ENCODE results near the gene ST8SIA6. TPM values are rescaled to one million over a fixed set of nuclear protein-coding genes. Genes with fewer than 3 reads are reported as not detected.
"Not testable (repeated sequence)": the region's sequence is repeated elsewhere in the genome, so short reads cannot be mapped to it uniquely, and the experiment has no call there.

ST8SIA6 gene
- total RNA-seq, 1 donor from 2014 or later, result 2.5 TPM

DNA sequence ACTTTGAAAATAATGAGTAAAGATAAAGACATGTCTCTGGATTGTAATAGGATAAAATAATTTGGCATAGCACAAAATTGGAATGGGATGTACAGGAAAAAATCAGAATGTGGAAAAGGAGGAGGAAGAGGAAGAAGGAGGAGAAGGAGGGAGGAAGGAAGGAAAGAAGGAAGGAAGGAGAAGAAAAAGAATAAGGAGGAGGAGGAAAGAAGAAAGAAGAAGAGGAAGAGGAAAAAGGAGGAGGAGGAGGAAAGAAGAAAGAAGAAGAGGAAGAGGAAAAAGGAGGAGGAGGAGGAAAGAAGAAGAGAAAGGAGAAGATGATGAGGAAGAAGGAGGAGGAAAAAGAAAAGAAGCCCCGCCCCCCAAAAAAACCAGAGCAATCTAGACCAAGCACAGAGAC is 95.9 kb downstream of the ST8SIA6 start:
- intact Hi-C loops (cut with DNase I), result no loop called here
- ATAC-seq (no peak), DNase-seq (ENCODE audit: low spot score) (no peak)

DNA sequence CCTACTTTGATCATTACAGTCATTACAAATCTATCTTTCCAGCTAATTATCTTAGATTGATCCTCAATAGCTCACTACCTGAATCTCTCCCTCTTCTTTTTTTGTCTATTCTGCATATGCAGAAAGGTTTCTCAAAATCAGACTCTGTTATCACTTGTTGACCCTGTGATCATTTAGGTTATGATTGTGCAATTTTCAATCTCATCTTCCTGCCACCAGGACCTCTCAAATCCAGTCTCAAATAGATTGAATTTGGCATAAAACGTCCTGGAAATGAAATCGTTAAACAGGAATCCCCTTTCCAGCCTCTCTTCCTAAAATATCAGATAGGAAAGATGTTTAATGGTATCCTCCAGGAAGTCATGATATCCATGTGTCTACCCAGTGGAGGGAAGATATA is 96.6 kb downstream of the ST8SIA6 start:
- ATAC-seq (no peak), DNase-seq (ENCODE audit: low spot score) (no peak)
- intact Hi-C loops (cut with DNase I), result no loop called here

- no peak for ATAC-seq
- intact Hi-C loops (cut with DNase I), result no loop called here
- DNase-seq (ENCODE audit: low spot score), result no peak
These were observed 97.6 kb downstream of the ST8SIA6 start for GRCh38 chr10:17356820-17357219.

GRCh38 chr10:17354781-17355180 is 99.6 kb downstream of the ST8SIA6 start:
- no peak for ATAC-seq
- intact Hi-C loops (cut with DNase I), result no loop called here
- no peak for DNase-seq (ENCODE audit: low spot score)

DNA sequence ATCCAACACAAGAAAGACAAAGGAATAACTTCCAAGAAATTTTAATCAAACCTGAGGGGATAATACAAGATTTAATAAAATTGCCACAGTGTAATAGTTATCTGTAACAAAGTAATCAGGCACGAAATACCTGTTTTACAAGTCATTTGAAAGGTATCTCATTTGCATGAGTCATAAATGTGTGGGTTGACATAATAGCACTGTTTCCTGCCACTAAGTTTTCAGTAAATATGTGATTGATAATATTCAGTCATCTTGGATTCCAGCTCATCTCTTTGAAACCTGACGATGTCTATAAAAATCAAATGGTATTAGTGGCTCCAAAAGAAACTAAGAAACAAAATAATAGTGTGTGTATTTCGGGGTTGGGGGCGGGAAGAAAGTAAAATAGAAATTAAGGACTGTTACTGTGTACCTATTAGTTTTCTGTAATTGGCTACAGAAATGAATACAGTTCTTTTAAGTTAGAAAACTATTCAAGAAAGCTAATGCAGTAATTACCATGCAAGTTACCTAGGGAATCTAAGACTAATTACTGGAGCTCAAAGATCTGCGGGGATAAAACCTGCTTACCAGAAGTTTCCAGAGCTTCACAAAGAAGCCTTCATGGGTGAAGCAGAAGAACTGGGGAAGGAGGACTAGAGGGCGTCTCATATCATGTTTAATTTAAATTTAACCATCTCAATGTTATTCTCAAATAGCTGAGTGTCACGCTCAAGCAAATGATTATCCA is 100.7 kb downstream of the ST8SIA6 start:
- intact Hi-C loops (cut with DNase I), result no loop called here
- DNase-seq (ENCODE audit: low spot score) (no peak), ATAC-seq (no peak)

DNA sequence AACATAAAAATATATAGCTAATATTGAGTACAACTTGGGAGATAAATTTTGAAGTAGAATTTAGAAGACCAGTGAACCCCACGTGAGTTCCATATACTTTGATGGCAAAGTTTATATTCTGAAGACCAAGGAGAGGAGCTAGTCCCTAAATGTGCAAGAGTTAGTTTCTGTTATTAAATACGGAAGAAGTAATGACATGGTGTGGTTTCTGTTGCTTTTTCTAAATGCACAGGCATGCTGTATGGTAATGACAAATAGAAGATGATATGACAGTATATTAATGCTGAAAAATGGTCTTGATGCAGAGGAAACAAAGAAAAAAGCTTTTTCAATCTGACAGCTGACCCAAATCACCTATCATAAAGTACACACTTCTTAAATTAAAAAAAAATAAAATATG is 101.8 kb downstream of the ST8SIA6 start:
- ATAC-seq, result no peak
- DNase-seq (ENCODE audit: low spot score), result no peak
- intact Hi-C loops (cut with DNase I), result no loop called here

GRCh38 chr10:17351506-17351905 is 102.9 kb downstream of the ST8SIA6 start:
- DNase-seq (ENCODE audit: low spot score) (no peak), ATAC-seq (no peak)
- intact Hi-C loops (cut with DNase I), result no loop called here

DNA sequence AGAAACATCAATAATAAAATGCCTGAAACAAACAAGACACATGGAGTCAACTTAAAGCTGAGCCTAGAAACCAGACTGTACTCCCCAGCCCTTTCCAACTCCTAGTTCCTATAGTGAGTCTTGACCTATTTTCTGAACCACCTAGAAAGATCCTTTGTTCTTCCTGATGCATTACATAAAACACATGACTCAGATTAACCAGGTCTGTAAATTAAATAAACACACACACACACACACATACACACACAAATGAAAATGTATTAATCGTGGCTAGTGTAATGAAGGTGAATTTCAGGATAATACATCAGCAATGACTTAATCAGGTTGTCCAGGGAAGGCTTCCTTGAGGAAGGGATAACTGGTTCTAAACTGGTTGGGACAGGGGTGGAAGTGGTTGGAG is 104.7 kb downstream of the ST8SIA6 start:
- no peak for ATAC-seq
- intact Hi-C loops (cut with DNase I), result no loop called here
- no peak for DNase-seq (ENCODE audit: low spot score)

DNA sequence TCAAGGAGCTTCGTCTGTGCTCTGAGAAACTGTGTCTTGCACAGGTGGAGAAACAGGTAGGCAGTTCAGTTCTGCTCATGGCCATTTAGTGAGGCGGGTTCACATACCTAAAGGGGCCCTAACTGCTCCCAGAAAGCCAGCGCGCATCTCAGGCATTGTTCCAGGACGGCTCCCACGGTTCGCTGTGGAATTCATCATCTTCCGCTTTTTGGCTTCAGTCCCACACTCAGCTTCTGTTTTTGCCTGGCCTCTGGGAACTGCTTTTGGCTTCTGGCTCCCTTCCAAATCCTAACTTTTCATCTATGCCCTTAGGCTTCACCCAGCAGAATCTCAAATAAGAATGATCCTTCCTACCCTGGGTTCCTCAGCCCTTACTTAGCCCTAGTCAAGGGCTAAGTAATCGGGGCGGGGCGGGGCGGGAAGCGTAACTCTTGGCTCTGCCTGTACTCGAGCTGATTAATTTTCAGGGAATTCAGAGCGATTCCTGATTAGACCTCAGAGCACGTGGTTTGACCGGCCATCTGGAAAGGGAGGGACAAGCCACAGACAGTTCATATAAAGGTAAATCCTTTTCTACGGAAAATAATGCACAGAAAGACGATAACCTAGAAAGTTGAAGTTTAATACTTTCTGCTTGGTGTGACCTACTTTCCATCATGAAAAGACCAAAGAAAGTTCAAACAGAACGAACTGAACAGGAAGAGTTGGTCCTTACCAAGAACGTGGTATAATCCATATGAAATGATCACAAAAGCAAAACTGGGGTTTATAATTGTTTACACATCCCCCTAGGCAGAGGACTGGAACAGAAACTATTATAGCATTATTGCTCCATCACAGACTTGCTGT is 105.7 kb downstream of the ST8SIA6 start:
- ATAC-seq (peak; percentile 95), DNase-seq (ENCODE audit: low spot score) (peak; percentile 78)
- intact Hi-C loops (cut with DNase I), result no loop called here

DNA sequence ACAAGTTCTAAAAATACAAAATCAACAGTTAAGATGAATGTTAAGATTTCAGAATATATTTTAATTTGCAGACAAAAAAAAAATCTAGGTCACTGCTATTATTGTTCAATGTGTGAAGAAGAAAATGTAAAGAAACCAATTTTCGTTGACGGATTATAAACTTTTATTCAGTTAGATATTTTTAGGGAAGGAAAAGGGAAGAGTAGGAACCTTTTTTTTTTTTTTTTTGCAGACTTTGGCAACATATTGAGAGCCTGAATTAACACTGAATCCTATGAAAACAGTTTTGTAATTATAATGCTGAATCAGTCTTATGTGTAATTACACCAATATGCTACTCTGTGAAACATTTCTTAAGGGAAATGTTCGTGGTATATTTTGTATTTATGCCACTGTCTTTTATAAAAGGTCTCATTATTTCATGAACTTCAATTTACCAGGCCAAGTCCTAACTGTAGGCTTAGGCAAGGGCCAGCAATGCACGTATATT is 106.3 kb downstream of the ST8SIA6 start:
- ATAC-seq (no peak), DNase-seq (ENCODE audit: low spot score) (no peak)
- intact Hi-C loops (cut with DNase I), result no loop called here

- no peak for ATAC-seq
- DNase-seq (ENCODE audit: low spot score), result no peak
- intact Hi-C loops (cut with DNase I), result no loop called here
These were observed 110.2 kb downstream of the ST8SIA6 start for GRCh38 chr10:17344206-17344605.

GRCh38 chr10:17343118-17343517 is 111.3 kb downstream of the ST8SIA6 start:
- DNase-seq (ENCODE audit: low spot score) (no peak), ATAC-seq (no peak)
- intact Hi-C loops (cut with DNase I), result no loop called here

DNA sequence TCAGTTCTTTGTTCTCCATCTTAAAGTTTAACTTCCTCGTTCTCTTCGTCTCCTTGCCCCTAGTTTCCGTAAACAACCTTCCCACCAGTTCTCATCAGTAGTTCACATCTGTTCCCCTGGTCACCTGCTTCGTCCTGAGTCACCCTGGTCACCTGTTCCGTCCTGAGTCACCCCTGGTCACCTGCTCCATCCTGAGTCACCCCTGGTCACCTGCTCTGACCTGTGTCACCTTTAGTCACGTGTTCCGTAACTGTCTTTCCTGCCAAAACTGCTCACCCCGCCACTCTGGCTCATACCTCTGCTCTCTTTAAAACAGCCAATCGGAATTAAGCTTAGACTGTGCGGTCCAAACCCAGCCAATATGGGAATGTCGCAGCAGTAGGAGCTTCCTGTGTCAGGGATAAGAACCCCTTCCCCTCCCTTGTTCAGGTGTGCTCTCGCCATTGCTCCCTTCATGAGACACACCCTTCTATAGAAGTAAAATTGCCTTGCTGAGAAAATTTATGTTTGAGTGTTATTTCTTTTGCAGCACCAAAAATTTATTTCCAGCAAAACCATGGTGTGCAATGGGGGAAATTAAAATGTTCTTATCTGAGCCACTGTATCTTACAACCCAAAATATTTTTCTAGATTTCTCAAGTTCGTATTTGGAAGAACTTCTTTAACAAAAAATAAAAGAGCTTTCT is 114.1 kb downstream of the ST8SIA6 start:
- intact Hi-C loops (cut with DNase I), result no loop called here
- DNase-seq (ENCODE audit: low spot score) (no peak), ATAC-seq (no peak)

DNA sequence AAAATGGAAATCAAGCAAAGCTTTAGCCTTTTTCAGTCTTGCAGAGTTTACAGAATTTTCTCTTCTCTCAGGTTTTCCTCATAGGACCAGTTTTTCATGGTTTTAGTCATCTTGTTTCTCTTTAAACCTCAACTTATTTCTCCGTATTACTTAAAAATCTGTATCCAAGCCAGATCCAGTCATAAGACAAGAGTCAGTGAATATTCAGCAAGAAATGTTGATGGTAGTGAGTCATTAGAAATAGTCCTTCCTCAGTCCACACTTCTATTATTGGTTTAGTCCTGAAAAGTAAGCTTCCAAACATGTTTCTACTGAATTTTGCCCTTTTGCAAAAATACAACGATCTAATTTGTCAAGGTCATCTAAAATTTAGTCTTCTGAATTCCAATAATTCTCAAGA is 119.3 kb downstream of the ST8SIA6 start:
- no peak for DNase-seq (ENCODE audit: low spot score)
- intact Hi-C loops (cut with DNase I), result no loop called here
- peak; percentile 28 for ATAC-seq

GRCh38 chr10:17330501-17330900 is 123.9 kb downstream of the ST8SIA6 start:
- DNase-seq (ENCODE audit: low spot score) (no peak), ATAC-seq (no peak)
- intact Hi-C loops (cut with DNase I), result no loop called here

GRCh38 chr10:17326377-17326776 is 128.0 kb downstream of the ST8SIA6 start:
- no peak for ATAC-seq
- intact Hi-C loops (cut with DNase I), result no loop called here
- no peak for DNase-seq (ENCODE audit: low spot score)

DNA sequence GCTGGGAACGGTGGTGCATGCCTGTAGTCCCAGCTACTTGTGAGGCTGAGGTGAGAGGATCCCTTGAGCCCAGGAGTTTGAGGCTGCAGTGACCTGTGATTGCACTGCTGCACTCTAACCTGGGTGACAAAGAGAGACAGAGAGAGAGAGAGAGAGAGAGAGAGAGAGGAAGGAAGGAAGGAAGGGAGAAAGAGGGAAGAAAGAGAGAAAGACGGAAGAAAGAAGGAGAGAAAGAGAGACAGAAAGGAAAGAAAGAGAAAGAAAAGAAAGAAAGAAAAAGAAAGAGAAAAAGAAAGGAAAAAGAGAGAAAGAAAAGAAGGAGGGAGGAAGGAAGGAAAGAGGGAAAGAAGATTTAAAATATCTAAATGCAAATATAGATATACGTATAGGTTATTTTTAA is 132.4 kb downstream of the ST8SIA6 start:
- intact Hi-C loops (cut with DNase I); DNase-seq (ENCODE audit: low spot score); ATAC-seq: not testable (repeated sequence)

DNA sequence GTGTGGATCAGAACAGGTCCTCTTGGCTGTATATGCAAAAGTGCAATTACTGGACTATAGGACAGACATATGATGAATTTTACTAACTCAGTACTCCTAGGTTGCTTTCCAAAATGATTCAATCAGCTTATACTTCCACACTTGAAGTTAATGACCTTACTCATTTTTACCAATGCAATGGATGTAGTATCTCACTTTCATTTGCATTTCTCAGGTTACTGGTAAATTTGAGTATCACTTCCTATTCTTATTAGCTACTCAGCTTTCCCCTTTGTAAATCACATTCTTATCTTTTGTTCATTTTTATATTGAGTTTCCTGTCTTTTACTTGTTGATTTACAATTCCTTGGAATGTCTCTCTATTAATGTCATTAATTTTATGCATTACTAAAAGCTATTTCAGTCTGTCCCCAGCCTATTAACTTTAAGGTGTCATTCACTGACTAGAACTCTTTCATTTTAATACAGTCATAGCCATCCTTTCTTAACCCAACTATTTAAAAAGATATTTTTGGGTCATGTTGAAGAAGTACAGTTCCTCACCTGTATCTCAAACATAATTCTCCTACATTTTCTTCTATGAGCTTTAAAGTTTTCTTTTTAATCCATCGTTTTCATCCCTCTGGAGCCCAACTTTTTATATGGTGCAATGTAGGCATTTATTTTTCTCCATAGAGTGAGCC is 137.8 kb downstream of the ST8SIA6 start:
- intact Hi-C loops (cut with DNase I), result no loop called here
- ATAC-seq, result no peak
- no peak for DNase-seq (ENCODE audit: low spot score)

GRCh38 chr10:17309435-17309834 is 145.0 kb downstream of the ST8SIA6 start:
- no peak for DNase-seq (ENCODE audit: low spot score)
- ATAC-seq, result peak; percentile 73

More at GRCh38 chr10:17309435-17309834, 145.0 kb downstream of the ST8SIA6 start:
- intact Hi-C loops (cut with DNase I), result no loop called here

All from sciatic nerve (tissue), 2 donors.